ENCODE results near the gene GPSM1.
"Not testable (repeated sequence)": the region's sequence is repeated elsewhere in the genome, so short reads cannot be mapped to it uniquely, and the experiment has no call there.

GPSM1 gene

GRCh38 chr9:136347472-136348256, 20.3 kb downstream of the GPSM1 start:
- DNase-seq: no peak

GRCh38 chr9:136348691-136349090, 21.4 kb downstream of the GPSM1 start:
- DNase-seq: no peak

DNA sequence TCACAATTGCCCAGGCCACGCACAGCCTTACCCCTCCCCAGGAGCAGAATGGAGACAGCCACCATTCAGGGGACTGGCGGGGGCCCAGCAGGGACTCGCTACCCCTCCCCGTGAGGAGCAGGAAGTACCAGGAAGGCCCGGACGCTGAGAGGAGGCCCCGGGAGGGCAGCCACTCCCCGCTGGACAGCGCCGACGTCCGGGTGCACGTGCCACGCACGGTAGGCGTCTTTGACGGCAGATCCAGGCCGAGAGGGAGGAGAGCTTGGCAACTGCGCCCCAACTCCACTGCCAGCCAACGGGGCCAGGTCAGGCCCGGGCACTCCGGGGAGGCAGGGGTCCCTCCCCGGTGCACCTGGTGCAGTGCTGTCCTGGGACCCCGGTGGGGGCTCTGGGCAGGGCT, 22.2 kb downstream of the GPSM1 start:
- no peak for DNase-seq

DNA sequence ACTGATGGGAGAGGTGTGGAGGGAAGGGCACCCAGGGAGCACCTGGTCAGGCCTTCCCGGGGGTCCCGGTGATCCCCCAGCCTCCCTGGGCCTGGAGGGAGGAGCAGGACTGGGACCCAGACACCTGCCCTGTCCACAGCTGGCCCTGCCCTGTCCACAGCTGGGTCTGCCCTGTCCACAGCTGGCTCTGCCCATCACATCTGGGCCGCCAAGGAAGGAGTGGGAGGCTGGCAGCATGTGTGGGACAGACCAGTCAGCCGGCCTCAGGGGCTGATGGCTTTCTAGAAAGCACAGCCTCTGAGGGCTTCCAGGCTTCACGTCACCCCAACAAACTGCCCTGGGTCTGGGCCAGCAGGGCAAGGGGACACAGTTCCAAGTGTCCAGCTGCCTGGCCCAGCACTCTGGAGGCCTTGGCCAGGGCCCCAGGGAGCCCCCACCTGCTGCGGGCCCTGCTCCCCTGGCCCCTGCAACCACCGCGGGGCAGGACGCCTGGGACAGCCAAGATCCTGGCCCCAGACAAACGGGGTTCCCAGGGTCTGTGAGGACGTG, 24.0 kb downstream of the GPSM1 start:
- no peak for DNase-seq

DNA sequence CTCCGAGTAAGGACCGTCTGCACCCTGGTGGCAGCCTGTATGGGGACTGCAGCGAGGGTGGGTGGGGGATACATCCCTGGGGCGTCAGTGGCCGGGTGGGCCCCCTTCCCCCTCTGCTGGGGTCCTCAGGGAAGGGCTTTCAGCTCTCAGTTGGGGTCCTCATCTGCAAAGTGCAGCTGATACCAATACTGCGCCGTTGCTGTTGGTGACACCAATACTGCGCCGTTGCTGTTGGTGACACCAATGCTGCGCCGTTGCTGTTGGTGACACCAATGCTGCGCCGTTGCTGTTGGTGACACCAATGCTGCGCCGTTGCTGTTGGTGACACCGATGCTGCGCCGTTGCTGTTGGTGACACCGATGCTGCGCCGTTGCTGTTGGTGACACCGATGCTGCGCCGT, 24.5 kb downstream of the GPSM1 start:
- not testable (repeated sequence) for DNase-seq

DNA sequence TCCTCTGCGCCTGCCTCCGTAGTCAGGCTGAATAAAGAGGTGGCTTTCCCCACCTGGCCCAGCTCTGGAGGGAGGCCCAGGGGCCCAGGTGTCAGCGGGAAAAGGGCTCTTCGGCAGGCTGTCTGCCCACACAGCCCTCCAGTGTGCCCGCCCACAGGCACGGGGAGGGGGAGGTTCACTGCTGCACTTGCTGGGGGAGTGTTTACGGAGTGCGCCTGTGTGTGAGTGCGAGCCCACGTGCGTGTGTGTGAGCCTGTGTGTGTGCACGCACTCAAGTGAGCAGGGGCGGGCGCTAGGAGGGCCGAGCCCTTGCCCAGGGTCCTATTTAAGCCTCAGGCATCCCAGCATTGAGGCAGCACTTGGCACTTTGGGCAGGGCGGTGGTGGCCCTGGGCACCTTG, 25.3 kb downstream of the GPSM1 start:
- DNase-seq: no peak

- no peak for DNase-seq
Observed at GRCh38 chr9:136353088-136353487, 25.7 kb downstream of the GPSM1 start.

DNA sequence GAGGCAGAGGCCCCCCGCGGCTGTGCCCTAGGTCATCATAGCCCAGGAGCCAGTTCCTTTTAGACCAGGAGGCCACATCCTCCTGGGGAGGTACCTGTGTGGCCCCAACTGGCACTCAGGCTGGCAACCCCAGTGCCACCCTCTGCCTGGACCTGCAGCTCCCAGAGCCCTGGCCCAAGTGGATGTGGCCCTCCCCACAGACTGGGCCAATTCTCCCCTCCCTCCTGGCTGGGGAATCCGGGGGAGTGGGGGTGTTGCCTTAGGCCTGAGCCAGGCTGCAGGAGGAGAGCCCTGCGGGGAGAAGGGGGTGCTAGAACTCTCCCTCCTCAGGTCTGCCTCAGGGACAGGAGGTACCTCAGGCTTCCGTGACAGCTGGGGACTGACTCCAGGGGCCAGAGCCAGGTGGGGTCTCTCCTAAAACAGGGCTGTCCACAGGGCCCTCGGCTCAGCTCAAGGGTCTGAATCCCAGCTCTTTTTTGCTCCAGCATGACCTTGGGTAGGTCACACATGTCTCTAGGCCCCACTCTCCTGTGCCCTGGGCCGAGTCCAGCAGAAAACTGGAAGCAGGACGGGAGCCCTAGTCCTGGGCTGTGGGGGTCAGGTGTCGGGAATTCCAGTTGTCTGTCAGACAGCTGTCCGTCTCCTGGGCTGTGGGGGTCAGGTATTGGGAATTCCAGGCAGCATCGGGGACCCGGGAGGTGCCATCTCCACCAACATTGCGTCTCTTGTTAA, 26.6 kb downstream of the GPSM1 start:
- DNase-seq: no peak

DNA sequence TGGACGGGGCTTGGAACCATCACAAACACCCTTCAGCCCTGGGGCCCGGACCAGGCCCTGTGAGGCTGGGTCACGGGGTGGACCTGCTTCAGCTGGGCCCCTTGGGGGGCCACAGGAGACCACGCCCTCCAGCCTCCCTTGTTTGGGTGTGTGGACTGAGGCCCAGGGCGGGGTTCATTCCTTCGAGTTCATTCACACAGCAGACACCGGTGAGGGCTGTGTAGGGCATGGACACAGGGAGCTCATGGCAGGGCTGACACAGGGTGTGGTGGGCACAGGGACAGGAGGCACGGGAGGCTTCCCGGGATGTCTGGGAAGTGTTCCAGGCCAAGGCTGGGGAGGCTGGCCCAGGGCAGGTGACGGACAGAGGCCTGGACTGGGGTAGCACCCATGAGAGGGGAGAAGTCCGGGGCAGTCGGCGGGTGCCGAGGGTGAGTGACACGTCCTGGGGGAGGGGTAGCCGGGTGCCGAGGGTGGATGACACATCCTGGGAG, 27.3 kb downstream of the GPSM1 start:
- no peak for DNase-seq

DNA sequence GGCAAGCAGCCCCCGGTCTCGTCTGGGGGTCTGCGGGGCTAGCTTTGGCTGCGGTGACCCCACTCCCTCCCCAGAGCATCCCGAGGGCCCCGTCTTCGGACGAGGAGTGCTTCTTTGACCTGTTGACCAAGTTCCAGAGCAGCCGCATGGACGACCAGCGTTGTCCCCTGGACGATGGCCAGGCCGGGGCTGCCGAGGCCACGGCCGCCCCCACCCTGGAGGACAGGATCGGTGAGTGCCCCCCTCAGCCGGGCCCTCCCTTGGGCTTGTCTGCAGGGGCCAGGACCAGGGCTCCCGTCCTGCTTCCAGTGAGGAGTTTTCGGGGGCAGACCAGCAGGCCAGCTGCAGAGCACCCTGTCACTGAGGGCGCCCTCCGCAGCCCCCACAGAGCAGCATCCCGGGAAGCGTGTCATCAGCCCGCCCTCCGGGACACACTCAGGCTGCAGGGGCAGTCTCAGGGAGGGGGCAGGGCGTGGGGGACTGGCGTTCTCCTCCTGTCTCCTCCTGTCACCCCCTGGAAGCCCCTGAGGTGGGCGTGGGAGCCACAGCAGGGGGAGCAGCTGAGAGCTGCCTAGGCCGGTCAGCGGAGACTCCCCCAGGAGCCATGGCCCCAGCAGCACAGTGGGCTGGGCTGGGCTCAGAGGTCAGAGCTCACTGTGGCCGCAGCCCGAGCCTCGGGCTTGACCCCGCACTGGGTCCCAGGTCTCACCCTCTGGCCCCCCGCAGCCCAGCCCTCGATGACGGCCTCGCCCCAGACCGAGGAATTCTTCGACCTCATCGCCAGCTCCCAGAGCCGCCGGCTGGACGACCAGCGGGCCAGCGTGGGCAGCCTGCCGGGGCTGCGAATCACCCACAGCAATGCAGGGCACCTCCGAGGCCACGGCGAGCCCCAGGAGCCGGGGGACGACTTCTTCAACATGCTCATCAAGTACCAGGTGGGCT, 28.5 kb downstream of the GPSM1 start:
- DNase-seq: no peak

DNA sequence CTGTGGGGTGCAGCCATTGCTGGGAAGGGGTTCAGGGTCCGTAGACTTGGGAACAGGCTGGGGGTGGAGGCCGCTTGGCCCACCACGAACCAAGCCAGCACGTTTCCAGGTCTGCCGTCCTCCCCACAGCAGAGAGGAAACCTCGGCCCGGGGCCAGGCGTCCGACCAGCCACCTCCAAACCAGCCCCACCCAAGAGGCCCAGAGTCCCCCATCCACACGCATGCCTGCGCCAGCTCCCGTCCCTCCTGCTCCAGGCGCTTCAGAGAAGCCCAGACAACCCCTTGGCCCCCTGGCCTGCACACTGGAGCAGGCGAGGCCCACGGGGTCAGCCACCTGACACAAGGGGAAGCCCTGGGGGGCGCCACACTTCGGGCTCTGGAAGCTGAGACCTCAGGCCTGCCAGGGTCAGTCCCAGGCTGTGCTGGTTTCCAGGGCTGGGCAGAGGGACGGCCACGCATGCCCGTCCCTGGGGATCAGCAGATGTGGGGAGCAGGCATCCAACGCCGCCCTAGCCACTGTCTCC, 29.9 kb downstream of the GPSM1 start:
- no peak for DNase-seq

GRCh38 chr9:136358016-136358415, 30.7 kb downstream of the GPSM1 start:
- no peak for DNase-seq

DNA sequence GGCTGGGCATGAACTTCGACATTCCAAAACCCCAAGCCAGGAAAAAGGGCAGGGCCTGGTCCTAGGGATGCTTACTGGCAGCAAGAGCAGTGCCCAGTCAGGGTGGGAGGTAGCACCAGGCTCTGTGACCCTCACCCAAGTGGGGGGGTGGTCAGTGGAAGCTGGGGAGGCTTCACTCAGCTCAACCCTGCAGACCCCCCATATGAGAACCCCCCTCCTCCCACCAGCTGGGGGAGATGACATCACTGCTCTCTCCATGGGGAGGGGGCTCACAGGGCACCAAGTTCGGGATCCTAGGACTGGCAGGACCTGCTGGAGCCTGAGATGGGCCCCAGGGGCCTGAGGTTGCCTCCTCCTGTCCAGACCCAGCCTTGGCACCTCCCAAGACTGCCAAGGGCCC, 31.5 kb downstream of the GPSM1 start:
- DNase-seq: no peak

DNA sequence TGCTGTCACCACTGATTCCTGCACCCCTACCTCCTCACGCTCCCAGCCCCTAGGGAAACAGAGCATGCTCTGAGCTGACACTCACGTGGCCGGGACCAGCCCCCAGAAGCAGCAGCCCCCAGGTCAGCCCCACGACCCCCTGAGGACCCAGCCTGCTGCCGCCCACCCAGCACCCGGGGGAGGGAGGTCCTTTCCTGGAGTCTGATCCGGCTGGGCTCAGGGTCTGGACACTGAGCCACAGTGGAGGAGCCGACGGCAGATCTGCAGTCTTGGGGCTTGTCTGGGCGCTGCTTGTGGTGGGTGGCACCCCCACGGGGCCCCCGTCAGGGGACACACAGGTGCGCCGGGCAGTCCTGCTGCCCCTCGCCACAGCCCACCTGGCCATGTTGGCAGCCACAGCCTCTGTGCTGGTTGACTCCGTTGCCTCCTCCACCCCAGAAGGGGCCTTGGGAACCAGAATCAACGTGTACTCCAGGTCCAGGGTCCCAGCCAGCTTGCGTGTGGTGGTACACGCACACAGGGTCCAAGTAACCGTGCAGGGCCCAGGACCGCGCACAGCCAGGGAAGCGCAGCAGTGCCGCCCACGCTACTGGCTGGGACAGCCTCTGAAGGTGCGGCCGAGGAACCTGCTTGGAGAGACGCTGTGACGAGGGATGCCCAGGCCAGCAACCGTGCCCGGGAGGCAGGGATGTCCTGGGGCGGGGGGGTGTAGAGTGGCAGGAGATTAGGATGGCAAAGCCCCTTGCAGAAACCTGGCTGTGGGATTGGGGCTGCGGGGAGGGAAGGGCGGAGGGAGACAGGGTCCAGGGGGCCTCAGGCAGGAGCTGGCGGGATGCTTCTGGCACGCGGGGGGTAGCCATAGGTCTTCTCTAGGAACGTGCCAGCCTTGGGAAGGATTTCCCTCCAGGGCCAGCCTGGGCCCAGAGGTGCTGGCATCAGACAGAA, 32.7 kb downstream of the GPSM1 start:
- DNase-seq: no peak

GRCh38 chr9:136361047-136361753, 33.9 kb downstream of the GPSM1 start:
- no peak for DNase-seq

GRCh38 chr9:136361754-136362449, 34.6 kb downstream of the GPSM1 start:
- DNase-seq: no peak

DNA sequence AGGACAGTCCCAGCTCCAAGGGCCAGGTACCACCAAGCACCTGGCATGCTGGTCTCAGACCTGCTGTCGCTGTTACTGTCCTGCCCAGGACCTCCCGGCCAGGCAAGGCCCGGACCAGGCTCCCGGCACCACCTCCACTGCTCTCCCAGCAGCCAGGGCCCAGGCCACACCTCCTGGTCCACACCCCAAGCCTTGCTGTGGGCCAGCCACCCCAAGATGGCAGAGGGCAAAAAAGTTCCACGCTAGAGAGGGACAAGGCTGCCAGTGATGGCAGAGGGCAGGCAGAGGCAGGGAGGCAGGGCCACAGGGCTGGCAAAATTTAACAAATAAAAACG, 35.1 kb downstream of the GPSM1 start:
- DNase-seq: no peak

GRCh38 chr9:136363106-136363948, 36.0 kb downstream of the GPSM1 start, which contains the start of gene DNLZ:
DNLZ (minus strand) TSS chr9:136363744; CDS start chr9:136363714, 30 bp downstream.
- peak; percentile 97 to 98 for DNase-seq

All from stimulated activated CD4-positive, alpha-beta T cell treated with anti-CD3 and anti-CD28 coated beads, Interleukin-2, amount 100 ng/mL, for 24 hours (primary cell).